Measurements from ENCODE around the gene INVS.

- TF ChIP-seq ZC3H10 (CRISPR knock-in tag; IDR thresholded peaks at IDR 0.05) (no peak), CREB5 (CRISPR knock-in tag; IDR thresholded peaks at IDR 0.05; ENCODE audit: low read depth) (no peak), ZNF8 (CRISPR knock-in tag; IDR thresholded peaks at IDR 0.05) (no peak), PPARA (CRISPR knock-in tag; IDR thresholded peaks at IDR 0.05; ENCODE audit: borderline replicate concordance) (no peak), ZFP30 (CRISPR knock-in tag; IDR thresholded peaks at IDR 0.05) (no peak)
These were observed 247.8 kb downstream of the INVS start for GRCh38 chr9:100346836-100347235.

Data from SK-N-SH treated with all-trans-retinoic acid at 6 μM for 48 hours (cell line).